CD4-positive, alpha-beta T cell treated with Interleukin-15 for 1 hour (primary cell): Measurements from ENCODE around the gene TCN2.
A peak's percentile ranks its signal among the peaks of the same experiment; 100 is the strongest.
"Not testable (repeated sequence)": the region's sequence is repeated elsewhere in the genome, so short reads cannot be mapped to it uniquely, and the experiment has no call there.

Experiments
- DNase-seq: peaks from one replicate; pipeline ENCODE4 v3.0.0-alpha.2; 2020

The TCN2 gene

DNA sequence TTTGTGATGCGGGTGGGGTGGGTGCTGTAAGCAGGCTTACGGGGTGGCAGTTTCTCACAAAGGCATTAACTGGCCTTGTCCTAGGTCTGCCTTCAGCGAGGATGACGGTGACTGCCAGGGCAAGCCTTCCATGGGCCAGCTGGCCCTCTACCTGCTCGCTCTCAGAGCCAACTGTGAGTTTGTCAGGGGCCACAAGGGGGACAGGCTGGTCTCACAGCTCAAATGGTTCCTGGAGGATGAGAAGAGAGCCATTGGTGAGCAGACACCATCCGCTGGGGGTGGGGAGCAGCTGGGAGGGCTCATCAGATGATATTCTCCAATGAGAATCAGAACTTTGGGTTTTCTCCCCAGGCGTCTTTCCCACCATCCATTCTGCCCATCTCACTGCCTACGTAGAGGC, 5.8 kb downstream of the TCN2 start:
- DNase-seq, result no peak

DNA sequence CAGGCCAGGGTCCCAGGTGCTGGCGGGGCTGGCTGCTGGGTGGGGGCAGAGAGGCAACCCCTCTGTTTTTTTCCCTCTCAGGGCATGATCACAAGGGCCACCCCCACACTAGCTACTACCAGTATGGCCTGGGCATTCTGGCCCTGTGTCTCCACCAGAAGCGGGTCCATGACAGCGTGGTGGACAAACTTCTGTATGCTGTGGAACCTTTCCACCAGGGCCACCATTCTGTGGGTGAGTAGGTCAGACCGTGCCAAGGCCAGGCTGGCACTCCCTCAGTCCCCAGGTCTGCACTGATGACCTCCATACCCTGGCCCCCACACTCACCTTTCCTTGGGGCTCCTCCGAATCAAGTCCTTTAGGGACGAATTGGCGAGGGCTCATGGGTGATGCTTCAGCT, 7.3 kb downstream of the TCN2 start:
- DNase-seq, result no peak

DNA sequence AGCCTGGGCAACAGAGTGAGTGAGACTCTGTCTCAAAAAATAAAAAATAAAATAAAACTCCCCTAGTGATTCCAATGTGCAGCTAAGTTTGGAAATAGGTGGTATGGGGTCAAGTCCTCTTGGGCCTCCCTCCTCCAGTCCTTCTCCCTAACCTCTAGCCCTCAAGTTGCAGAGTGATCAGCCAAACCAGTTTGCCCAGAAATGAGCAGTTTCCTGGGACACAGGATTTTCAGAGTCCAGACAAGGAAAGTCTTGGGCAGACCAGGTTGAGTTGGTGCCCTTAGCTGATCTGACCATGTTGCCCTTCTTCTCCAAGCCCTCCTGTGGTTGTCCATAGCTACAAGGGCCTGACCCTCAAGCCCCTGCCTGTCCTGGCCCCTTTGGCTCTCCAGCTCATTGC, 7.9 kb downstream of the TCN2 start:
- no peak for DNase-seq

DNA sequence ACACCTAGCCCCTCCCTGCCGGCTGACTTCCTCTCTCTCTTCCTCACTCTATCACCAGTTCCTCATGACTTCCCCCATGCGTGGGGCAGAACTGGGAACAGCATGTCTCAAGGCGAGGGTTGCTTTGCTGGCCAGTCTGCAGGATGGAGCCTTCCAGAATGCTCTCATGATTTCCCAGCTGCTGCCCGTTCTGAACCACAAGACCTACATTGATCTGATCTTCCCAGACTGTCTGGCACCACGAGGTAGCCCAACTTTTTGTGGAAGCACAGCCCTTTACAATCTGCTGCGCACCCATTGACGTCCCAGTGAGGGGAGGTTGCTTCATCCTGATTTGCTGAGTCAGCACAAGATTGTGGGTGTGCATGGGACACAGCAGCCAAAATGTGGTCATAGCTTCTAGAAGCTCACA, 8.6 kb downstream of the TCN2 start:
- no peak for DNase-seq

GRCh38 chr22:30617819-30618218, 10.8 kb downstream of the TCN2 start:
- DNase-seq, result no peak

- not testable (repeated sequence) for DNase-seq
Observed at GRCh38 chr22:30619909-30620308, 12.9 kb downstream of the TCN2 start.

GRCh38 chr22:30626413-30626812, 19.4 kb downstream of the TCN2 start:
- DNase-seq, result no peak

GRCh38 chr22:30627471-30627870, 20.5 kb downstream of the TCN2 start:
- DNase-seq, result no peak

DNA sequence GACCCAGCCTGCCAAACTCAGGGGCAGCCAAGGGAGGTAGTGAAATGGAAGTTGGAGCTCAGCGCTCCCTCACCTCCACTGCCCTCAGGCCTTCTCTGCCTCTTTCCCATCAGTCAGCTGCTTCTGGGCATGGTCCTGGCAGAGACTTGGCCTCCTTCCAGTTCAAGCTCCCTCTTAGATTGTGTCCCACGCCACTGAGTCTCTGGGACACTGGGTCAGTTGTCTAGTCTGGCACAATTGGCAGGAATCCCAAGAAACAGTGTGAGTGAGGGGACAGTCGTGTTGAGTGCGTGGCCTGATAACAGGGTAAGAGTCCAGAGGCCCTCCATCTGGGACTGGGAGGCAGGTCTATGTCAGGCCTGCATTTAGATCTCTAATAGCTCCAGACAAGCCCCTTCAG, 21.5 kb downstream of the TCN2 start:
- DNase-seq, result no peak

- not testable (repeated sequence) for DNase-seq
Observed at GRCh38 chr22:30631469-30631868, 24.5 kb downstream of the TCN2 start.

- peak; percentile 85 for DNase-seq
Observed at GRCh38 chr22:30634471-30635233, 27.7 kb downstream of the TCN2 start.

DNA sequence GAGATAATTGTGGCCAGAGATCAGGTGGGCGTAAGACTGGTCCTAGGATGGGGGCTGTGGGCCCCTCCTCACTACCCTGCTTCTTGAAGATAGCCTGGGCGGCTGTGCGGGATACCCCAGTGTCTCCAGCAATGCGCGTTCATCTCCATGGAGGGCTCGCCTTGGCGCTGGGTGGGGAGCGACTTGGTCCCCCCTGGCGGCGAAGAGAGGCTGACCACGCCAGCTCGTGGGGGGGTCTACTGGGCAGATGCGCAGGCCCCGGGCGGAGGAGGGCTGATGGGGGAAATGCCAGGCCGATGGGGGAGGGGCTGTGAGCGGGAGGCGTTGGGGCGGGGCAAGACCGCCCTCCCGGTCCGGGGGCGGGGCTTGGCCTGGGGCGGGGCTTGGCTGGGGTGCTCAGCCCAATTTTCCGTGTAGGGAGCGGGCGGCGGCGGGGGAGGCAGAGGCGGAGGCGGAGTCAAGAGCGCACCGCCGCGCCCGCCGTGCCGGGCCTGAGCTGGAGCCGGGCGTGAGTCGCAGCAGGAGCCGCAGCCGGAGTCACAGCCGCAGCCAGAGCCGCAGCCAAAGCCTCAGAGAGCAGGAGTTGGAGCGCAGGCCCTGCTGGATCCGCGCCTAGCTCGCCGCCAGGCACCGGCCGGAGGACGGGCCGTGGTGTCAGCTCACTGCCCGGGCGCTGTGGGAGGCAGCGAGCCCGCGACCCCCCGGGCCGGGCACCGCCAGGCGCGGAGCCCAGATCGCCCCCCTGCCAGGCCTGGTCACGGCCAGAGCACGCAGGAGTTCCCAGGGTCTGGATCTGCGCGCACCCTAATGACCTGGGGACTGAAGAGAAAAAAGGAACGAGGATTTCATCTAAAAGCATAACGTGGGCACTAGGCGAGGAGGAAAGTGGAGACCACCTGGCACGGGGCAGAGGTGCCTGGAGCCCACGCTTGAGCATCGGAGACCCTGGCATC, 28.6 kb downstream of the TCN2 start, which contains the start of gene SLC35E4:
TSS of gene SLC35E4 (plus strand) at position 509 of the 953 bp plus-strand sequence. CDS start 670 bp downstream, outside the sequence.
- peak; percentile 93 for DNase-seq

GRCh38 chr22:30636226-30637077, 29.5 kb downstream of the TCN2 start:
- DNase-seq, result no peak

GRCh38 chr22:30637701-30638114, 30.7 kb downstream of the TCN2 start:
- no peak for DNase-seq

DNA sequence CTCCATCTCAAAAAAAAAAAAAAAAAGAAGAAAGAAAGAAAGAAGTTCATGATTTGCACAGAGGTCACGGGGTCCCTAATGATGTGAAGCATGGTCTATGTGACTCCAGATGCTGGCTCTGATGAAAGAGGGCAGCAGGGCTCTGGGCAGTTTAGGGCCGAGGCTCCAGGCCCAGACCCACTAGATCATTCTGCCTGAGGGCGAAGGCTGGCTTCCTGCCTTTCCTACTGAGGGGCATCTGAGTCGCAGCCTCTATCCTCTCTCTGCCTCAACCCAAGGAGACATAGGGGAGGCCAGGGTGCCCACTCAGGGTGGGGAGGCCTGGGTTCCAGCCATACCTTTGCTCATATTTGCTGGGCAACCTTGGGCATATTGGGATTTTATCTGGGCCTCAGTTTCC, 33.4 kb downstream of the TCN2 start:
- DNase-seq, result no peak

- DNase-seq, result no peak
Observed at GRCh38 chr22:30640839-30641430, 34.0 kb downstream of the TCN2 start.

GRCh38 chr22:30643055-30643875, 36.3 kb downstream of the TCN2 start:
- DNase-seq, result no peak

DNA sequence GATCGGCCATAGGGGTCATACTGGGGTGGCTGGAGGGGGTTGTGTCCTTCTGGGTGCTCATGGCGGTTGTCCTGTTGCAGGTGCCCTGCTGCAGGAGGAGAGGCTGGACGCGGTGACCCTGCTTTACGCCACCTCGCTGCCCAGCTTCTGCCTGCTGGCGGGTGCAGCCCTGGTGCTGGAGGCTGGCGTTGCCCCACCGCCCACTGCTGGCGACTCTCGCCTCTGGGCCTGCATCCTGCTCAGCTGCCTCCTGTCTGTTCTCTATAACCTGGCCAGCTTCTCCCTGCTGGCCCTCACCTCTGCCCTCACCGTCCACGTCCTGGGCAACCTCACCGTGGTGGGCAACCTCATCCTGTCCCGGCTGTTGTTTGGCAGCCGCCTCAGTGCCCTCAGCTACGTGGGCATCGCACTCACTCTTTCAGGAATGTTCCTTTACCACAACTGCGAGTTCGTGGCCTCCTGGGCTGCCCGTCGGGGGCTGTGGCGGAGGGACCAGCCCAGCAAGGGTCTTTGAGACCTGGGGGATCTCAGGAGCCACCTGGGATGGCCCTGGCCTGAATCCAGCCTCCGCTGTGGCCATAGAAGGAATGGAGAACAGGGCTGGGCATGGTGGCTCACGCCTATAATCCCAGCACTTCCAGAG, 39.7 kb downstream of the TCN2 start:
- no peak for DNase-seq

- DNase-seq, result no peak
Observed at GRCh38 chr22:30647536-30647935, 40.6 kb downstream of the TCN2 start.

- no peak for DNase-seq
Observed at GRCh38 chr22:30648825-30649224, 41.9 kb downstream of the TCN2 start.

GRCh38 chr22:30649430-30650007, 42.5 kb downstream of the TCN2 start:
- DNase-seq, result peak; percentile 80
